Measurements from ENCODE around the gene PIP4K2A. TPM values are rescaled to one million over a fixed set of nuclear protein-coding genes. Genes with fewer than 3 reads are reported as not detected.

Gene PIP4K2A
- total and polyA plus RNA-seq, 2 experiments from 2014 or later: 39.9 to 40.1 TPM

DNA sequence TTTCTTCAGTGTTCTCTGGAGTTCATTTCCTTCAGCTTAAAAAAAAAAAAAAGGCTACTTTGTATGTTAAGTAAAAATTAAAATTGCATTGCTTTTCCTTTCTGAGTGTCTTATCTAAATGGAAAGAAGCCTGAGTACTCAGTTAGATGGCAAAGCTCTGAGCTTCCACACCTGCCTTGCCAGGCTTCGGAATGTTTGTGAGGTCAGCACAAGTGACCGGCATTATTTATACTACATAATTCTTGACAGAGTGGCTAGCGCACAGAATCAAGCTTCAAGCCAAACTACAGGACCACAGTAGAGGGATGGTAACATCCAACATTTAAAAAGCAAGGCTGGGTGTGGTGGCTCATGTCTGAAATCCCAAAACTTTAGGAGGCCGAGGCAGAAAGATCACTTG lies 17.3 kb downstream of the PIP4K2A start (continued):
- TF ChIP-seq, protein P1, sequence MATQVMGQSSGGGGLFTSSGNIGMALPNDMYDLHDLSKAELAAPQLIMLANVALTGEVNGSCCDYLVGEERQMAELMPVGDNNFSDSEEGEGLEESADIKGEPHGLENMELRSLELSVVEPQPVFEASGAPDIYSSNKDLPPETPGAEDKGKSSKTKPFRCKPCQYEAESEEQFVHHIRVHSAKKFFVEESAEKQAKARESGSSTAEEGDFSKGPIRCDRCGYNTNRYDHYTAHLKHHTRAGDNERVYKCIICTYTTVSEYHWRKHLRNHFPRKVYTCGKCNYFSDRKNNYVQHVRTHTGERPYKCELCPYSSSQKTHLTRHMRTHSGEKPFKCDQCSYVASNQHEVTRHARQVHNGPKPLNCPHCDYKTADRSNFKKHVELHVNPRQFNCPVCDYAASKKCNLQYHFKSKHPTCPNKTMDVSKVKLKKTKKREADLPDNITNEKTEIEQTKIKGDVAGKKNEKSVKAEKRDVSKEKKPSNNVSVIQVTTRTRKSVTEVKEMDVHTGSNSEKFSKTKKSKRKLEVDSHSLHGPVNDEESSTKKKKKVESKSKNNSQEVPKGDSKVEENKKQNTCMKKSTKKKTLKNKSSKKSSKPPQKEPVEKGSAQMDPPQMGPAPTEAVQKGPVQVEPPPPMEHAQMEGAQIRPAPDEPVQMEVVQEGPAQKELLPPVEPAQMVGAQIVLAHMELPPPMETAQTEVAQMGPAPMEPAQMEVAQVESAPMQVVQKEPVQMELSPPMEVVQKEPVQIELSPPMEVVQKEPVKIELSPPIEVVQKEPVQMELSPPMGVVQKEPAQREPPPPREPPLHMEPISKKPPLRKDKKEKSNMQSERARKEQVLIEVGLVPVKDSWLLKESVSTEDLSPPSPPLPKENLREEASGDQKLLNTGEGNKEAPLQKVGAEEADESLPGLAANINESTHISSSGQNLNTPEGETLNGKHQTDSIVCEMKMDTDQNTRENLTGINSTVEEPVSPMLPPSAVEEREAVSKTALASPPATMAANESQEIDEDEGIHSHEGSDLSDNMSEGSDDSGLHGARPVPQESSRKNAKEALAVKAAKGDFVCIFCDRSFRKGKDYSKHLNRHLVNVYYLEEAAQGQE (IDR thresholded peaks at IDR 0.05; ENCODE audit: unreplicated experiment): no peak
- TF ChIP-seq ZNF331 (CRISPR knock-in tag; IDR thresholded peaks at IDR 0.05; ENCODE audit: low read depth) (no peak), POLR2AphosphoS5 (IDR thresholded peaks at IDR 0.05; ENCODE audit: low read depth) (no peak), NANOG (IDR thresholded peaks at IDR 0.05; ENCODE audit: borderline replicate concordance) (no peak), EZH2 (IDR thresholded peaks at IDR 0.05; ENCODE audit: low read depth, unreplicated experiment) (no peak), ZNF114 (CRISPR knock-in tag; IDR thresholded peaks at IDR 0.05) (no peak), EZH2phosphoT487 (IDR thresholded peaks at IDR 0.05; ENCODE audit: unreplicated experiment) (no peak)
- TF ChIP-seq, protein P2, sequence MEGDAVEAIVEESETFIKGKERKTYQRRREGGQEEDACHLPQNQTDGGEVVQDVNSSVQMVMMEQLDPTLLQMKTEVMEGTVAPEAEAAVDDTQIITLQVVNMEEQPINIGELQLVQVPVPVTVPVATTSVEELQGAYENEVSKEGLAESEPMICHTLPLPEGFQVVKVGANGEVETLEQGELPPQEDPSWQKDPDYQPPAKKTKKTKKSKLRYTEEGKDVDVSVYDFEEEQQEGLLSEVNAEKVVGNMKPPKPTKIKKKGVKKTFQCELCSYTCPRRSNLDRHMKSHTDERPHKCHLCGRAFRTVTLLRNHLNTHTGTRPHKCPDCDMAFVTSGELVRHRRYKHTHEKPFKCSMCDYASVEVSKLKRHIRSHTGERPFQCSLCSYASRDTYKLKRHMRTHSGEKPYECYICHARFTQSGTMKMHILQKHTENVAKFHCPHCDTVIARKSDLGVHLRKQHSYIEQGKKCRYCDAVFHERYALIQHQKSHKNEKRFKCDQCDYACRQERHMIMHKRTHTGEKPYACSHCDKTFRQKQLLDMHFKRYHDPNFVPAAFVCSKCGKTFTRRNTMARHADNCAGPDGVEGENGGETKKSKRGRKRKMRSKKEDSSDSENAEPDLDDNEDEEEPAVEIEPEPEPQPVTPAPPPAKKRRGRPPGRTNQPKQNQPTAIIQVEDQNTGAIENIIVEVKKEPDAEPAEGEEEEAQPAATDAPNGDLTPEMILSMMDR (conservative IDR thresholded peaks at IDR 0.05; ENCODE audit: low read depth in 2 of 2): no peak
- TF ChIP-seq, protein P3, sequence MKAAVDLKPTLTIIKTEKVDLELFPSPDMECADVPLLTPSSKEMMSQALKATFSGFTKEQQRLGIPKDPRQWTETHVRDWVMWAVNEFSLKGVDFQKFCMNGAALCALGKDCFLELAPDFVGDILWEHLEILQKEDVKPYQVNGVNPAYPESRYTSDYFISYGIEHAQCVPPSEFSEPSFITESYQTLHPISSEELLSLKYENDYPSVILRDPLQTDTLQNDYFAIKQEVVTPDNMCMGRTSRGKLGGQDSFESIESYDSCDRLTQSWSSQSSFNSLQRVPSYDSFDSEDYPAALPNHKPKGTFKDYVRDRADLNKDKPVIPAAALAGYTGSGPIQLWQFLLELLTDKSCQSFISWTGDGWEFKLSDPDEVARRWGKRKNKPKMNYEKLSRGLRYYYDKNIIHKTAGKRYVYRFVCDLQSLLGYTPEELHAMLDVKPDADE (IDR thresholded peaks at IDR 0.05): no peak

DNA sequence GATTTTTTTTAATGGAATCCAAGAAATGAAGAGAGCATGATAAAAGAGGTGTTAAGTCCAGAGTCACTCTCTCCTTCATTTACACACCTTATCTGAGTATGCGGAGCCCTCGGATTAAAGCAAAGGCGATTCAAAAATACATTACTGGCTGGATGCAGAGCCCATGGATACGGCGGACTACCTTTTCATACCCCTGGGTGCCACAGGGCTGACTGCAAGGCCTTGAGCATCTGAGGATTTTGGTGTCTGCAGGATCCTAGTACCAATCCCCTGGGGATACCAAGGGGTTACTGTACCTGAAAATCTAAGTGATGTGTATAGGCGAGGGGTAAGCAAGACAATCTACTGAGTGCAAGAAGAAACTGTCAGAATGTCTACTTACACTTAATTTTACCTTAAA lies 20.5 kb downstream of the PIP4K2A start:
- H3K4me1 ChIP-seq (ENCODE audit: insufficient read depth): peaks cover 39% of the 10 kb centered on the region
- Mint-ChIP-seq H3K4me3 (no peak overlapping the region), H3K9me3 (peaks cover 31% of the 10 kb centered on the region), H3K36me3 (ENCODE audit: low read depth) (peaks cover 34% of the 10 kb centered on the region), H3K4me1 (peaks cover 38% of the 10 kb centered on the region), H3K27me3 (ENCODE audit: insufficient read depth, low read depth, poor library complexity) (peaks cover 10% of the 10 kb centered on the region), H3K27ac (no peak overlapping the region)
- no peaks in the 10 kb centered on the region for H4K20me1 ChIP-seq (replicated peaks; ENCODE audit: insufficient read depth)
- H3K4me2 ChIP-seq: no peak overlapping the region
- H3K27ac ChIP-seq (ENCODE audit: low read depth): no peak overlapping the region
- no peak overlapping the region for H3K4me3 ChIP-seq
- H3K9me2 ChIP-seq (ENCODE audit: insufficient read depth): no peaks in the 10 kb centered on the region
- peaks cover 88% of the 10 kb centered on the region for H3K79me2 ChIP-seq (replicated peaks; ENCODE audit: insufficient read depth)
- peaks cover 14% of the 10 kb centered on the region; the same call in 1 of the 2 replicates for H3F3A ChIP-seq (replicated peaks; ENCODE audit: low read depth)
- no peak overlapping the region for H2AFZ ChIP-seq
- DNase-seq (ENCODE audit: low spot score) (no peak), ATAC-seq (no peak)
- H3K27me3 ChIP-seq (ENCODE audit: insufficient read depth): no peaks in the 10 kb centered on the region
- H3K36me3 ChIP-seq (ENCODE audit: insufficient read depth): no peaks in the 10 kb centered on the region
- no peak for TF ChIP-seq ZNF331 (CRISPR knock-in tag; IDR thresholded peaks at IDR 0.05; ENCODE audit: low read depth)
- TF ChIP-seq, protein P3 (IDR thresholded peaks at IDR 0.05): no peak
- TF ChIP-seq CREB1 (CRISPR knock-in tag; IDR thresholded peaks at IDR 0.05; ENCODE audit: low read depth): no peak
- no peak for TF ChIP-seq JUNB (IDR thresholded peaks at IDR 0.05; ENCODE audit: unreplicated experiment)
- TF ChIP-seq, protein P2 (conservative IDR thresholded peaks at IDR 0.05; ENCODE audit: low read depth in 2 of 2): no peak
- TF ChIP-seq ZNF114 (CRISPR knock-in tag; IDR thresholded peaks at IDR 0.05): no peak
- TF ChIP-seq POLR2AphosphoS5 (IDR thresholded peaks at IDR 0.05; ENCODE audit: low read depth): no peak
